Naive thymus-derived CD4-positive, alpha-beta T cell (primary cell): Measurements from ENCODE around the gene PCNX2. TPM values are rescaled to one million over a fixed set of nuclear protein-coding genes. Genes with fewer than 3 reads are reported as not detected.

Source experiments
- ATAC-seq: fragments of 150-1000 bp; cut with Tn5 transposase; 2 replicates; pipeline ENCODE4 v1.10.0; 2021; ENCODE audit warnings: mild to moderate bottlenecking, moderate library complexity
- CTCF ChIA-PET: fragments of 350-600 bp; sonication (Branson Sonifier 250); formaldehyde crosslinking; loops from one replicate; lab custom pipeline; 2021; ENCODE audit warnings: antibody characterized with exemption; lab: Charles Lee
- POLR2A ChIA-PET: fragments of 350-600 bp; sonication (Branson Sonifier 250); formaldehyde crosslinking; loops from one replicate; lab custom pipeline; 2021; ENCODE audit warnings: antibody characterized with exemption, inconsistent platforms; lab: Charles Lee
- DNase-seq, 9 donors: peaks; one replicate each; pipeline versions ENCODE4 v3.0.0 to v3.0.0-alpha.2; 2020 to 2022; ENCODE audit warnings: mixed read lengths in 1 of 9
- H3K27ac ChIP-seq: one replicate; pipeline ENCODE4 v1.7.0; 2013; ENCODE audit warnings: mild to moderate bottlenecking, low read depth, low read length, moderate library complexity
- H3K27me3 ChIP-seq, 2 donors: one replicate each; pipeline ENCODE4 v1.7.0; 2013; ENCODE audit warnings: low read length in 2 of 2, mild to moderate bottlenecking in 2 of 2, moderate library complexity in 2 of 2; ENCODE audit not compliant: control insufficient read depth in 2 of 2, insufficient read depth in 2 of 2
- H3K36me3 ChIP-seq, 3 experiments: 1 replicate in 2 of 3; 2 replicates in 1 of 3; pipeline ENCODE4 v1.7.0; 2013; ENCODE audit warnings: low read length in 3 of 3, mild to moderate bottlenecking in 3 of 3, moderate library complexity in 1 of 3; ENCODE audit not compliant: insufficient read depth in 3 of 3, control insufficient read depth in 2 of 3
- H3K4me1 ChIP-seq, 2 donors: one replicate each; pipeline ENCODE4 v1.7.0; 2013; ENCODE audit warnings: low read length in 2 of 2, mild to moderate bottlenecking in 2 of 2, moderate library complexity in 1 of 2; ENCODE audit not compliant: control insufficient read depth in 2 of 2, insufficient read depth in 2 of 2
- H3K4me3 ChIP-seq: 2 replicates; pipeline ENCODE4 v1.7.0; 2013; ENCODE audit warnings: mild to moderate bottlenecking, low read length
- H3K9me3 ChIP-seq, 3 experiments: 1 replicate in 2 of 3; 2 replicates in 1 of 3; pipeline ENCODE4 v1.7.0; 2013; ENCODE audit warnings: low read length in 3 of 3; ENCODE audit not compliant: control insufficient read depth in 2 of 3
- H3K27ac Mint-ChIP-seq, 9 donors: one replicate each; pipeline ENCODE4 v1.8.0; 2020 to 2022; ENCODE audit warnings: mixed read lengths in 9 of 9, mild to moderate bottlenecking in 8 of 9, moderate library complexity in 5 of 9, inconsistent platforms in 2 of 9
- H3K27me3 Mint-ChIP-seq, 5 donors: one replicate each; pipeline ENCODE4 v1.8.0; 2021 to 2022; ENCODE audit warnings: mixed read lengths in 5 of 5, mild to moderate bottlenecking in 1 of 5
- H3K36me3 Mint-ChIP-seq, 5 donors: one replicate each; pipeline ENCODE4 v1.8.0; 2020 to 2022; ENCODE audit warnings: mixed read lengths in 5 of 5, mild to moderate bottlenecking in 3 of 5, inconsistent platforms in 1 of 5
- H3K4me1 Mint-ChIP-seq, 7 donors: one replicate each; pipeline ENCODE4 v1.8.0; 2020 to 2022; ENCODE audit warnings: mixed read lengths in 7 of 7, mild to moderate bottlenecking in 3 of 7, inconsistent platforms in 1 of 7
- H3K4me3 Mint-ChIP-seq, 10 donors: one replicate each; pipeline ENCODE4 v1.8.0; 2020 to 2022; ENCODE audit warnings: mild to moderate bottlenecking in 10 of 10, mixed read lengths in 10 of 10, moderate library complexity in 6 of 10, inconsistent platforms in 2 of 10
- H3K9me3 Mint-ChIP-seq, 11 donors: one replicate each; pipeline ENCODE4 v1.8.0; 2020 to 2022; ENCODE audit warnings: mixed read lengths in 11 of 11, mild to moderate bottlenecking in 4 of 11, inconsistent platforms in 1 of 11, moderate library complexity in 1 of 11
- intact Hi-C, 2 donors: fragments of 100-400 bp; cut with micrococcal nuclease; formaldehyde crosslinking; loops; one replicate each; pipeline ENCODE4 v1.15.1; 2023
- polyA plus RNA-seq, 2 donors: library from polyadenylated mRNA; unstranded; fragments of 300-500 nt; fragmentation: Illumina TruSeq; gene quantifications; one replicate each; pipeline ENCODE4 v1.2.3, GENCODE V29; 2021
- total RNA-seq, 6 experiments: library from RNA in 5 of 6; stranded (reverse) in 5 of 6; gene quantifications; 1 replicate in 5 of 6; 2 replicates in 1 of 6; pipeline ENCODE4 v1.2.3 and lab custom pipeline; 2021 to 2026

The PCNX2 gene, protein sequence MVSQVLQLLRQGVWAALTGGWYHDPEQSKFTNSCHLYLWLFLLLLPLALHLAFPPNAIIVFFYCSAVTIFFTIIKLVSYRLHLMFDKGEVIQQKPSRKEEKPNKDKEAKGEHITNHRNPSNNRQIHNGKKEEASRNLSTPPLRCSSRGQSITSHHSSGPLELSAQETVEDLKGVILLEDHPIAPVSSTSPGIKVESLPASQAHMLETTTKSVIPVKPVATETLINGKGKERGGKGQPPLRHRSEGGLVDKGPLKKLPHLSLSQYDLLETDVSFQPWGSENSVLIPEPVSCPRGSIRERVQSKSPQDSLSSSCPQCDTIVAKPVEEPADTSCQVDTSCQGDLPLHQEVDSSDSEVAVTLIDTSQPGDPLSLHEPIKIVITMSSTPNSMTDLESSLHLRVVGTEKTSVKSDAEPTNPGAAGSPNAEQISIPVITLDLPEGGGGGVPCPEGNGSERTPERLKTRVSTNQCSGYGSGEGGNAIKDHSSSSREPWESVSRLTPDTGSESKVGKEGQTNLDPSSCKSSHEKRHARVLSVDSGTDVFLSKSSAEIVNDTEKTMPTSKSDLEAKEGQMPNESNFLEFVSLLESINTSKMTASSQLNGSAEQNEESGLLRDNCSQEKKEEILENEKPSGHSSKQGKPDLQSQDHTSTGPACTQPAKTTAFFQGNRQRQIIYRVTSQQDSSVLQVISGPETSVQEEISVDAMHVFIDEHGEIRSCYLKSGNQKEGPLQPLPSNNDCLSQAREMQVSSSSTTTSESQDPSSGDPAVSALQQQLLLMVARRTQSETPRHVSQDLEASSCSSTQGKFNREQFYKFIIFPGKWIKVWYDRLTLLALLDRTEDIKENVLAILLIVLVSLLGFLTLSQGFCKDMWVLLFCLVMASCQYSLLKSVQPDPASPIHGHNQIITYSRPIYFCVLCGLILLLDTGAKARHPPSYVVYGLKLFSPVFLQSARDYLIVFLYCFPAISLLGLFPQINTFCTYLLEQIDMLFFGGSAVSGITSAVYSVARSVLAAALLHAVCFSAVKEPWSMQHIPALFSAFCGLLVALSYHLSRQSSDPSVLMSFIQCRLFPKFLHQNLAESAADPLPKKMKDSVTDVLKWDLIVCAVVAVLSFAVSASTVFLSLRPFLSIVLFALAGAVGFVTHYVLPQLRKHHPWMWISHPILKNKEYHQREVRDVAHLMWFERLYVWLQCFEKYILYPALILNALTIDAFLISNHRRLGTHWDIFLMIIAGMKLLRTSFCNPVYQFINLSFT (N-terminal part only)
- 10 to 100 TPM; 43.0 to 61.8 (median 46.8) TPM for total RNA-seq
- polyA plus RNA-seq: 1 to 10 TPM; 4.1 to 5.3 TPM
- 89.1 reads per million, percentile 82 among the genes with 10 or more reads in this experiment for total RNA-seq (lab: John Stamatoyannopoulos, UW)

- intact Hi-C loops: loop anchor here (1.0 kb wide), 2 partner anchors 13 to 32 kb away; partner anchors contain the start of gene MAP3K21 (in 2 of the 2)
- Mint-ChIP-seq H3K4me1 (peaks cover 17 to 33% (median 30%) of the 10 kb centered on the region in 7 donors), H3K9me3 (no peaks in the 10 kb centered on the region), H3K27me3 (peaks cover 0 to 2% (median 0%) of the 10 kb centered on the region in 5 donors), H3K36me3 (peaks cover 0 to 10% (median 0%) of the 10 kb centered on the region in 5 donors), H3K4me3 (peak within 1 kb of the TSS; percentile 79 to 97 (median 91)), H3K27ac (peak within 1 kb of the TSS; percentile 51 to 91 (median 86))
- DNase-seq: peak; percentile 25 to 69 (median 53)
- peak; percentile 87 for ATAC-seq
- peak within 1 kb of the TSS; percentile 78 for H3K4me3 ChIP-seq
- H3K36me3 ChIP-seq: no peaks in the 10 kb centered on the region
- H3K4me1 ChIP-seq: peaks cover 7 to 8% of the 10 kb centered on the region in 2 donors
- no peaks in the 10 kb centered on the region for H3K9me3 ChIP-seq
- no peaks in the 10 kb centered on the region for H3K27me3 ChIP-seq
- CTCF ChIA-PET: no interaction called here
- peak within 1 kb of the TSS; percentile 55 for H3K27ac ChIP-seq
- POLR2A ChIA-PET: no interaction called here
Observed at GRCh38 chr1:233295237-233295974, at the start of gene PCNX2. Gene PCNX2 (minus strand): TSS chr1:233295725. CDS start chr1:233295478, 247 bp downstream.

GRCh38 chr1:233343262-233343661 lies 47.7 kb upstream of the PCNX2 start:
- no peaks in the 10 kb centered on the region for H3K36me3 ChIP-seq
- Mint-ChIP-seq H3K36me3 (peaks cover 0 to 4% (median 0%) of the 10 kb centered on the region in 5 donors), H3K27ac (no peak overlapping the region), H3K27me3 (peaks cover 27 to 51% (median 41%) of the 10 kb centered on the region in 5 donors), H3K4me1 (no peaks in the 10 kb centered on the region), H3K4me3 (no peak overlapping the region), H3K9me3 (peaks cover 0 to 5% (median 0%) of the 10 kb centered on the region in 11 donors)
- no peak for ATAC-seq
- H3K27ac ChIP-seq: no peak overlapping the region
- ChIA-PET CTCF (no interaction called here), POLR2A (no interaction called here)
- H3K27me3 ChIP-seq: no peaks in the 10 kb centered on the region
- no peak overlapping the region for H3K4me3 ChIP-seq
- intact Hi-C loops: no loop called here
- no peak for DNase-seq
- no peaks in the 10 kb centered on the region for H3K4me1 ChIP-seq
- no peaks in the 10 kb centered on the region for H3K9me3 ChIP-seq

DNA sequence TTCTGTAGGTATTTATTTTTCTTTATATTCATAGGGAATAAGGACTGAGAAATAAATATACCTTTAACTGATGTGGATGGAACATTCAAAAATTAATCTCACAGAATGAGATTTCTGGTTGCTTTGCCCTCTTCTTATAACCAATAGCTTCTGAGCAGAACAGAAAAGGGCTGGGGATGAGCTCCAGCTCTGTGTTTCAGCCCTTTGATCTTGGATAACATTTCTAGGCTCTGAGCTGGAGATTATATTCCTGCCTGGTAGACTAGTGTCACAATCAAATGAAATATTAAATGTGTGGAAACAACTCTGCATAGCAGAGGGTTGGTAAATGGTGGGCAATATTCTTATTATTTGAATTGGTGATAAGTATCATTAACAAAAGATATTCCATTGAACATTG lies 46.6 kb upstream of the PCNX2 start:
- intact Hi-C loops: no loop called here
- peaks cover 0 to 2% (median 0%) of the 10 kb centered on the region in 7 donors for H3K4me1 Mint-ChIP-seq
- no peak overlapping the region for H3K4me3 Mint-ChIP-seq
- H3K4me1 ChIP-seq: no peaks in the 10 kb centered on the region
- peaks cover 0 to 5% (median 0%) of the 10 kb centered on the region in 11 donors for H3K9me3 Mint-ChIP-seq
- no peaks in the 10 kb centered on the region for H3K27me3 ChIP-seq
- ATAC-seq (no peak), DNase-seq (no peak)
- H3K36me3 Mint-ChIP-seq: peaks cover 0 to 4% (median 0%) of the 10 kb centered on the region in 5 donors
- H3K27ac ChIP-seq: no peak overlapping the region
- POLR2A ChIA-PET: no interaction called here
- no peaks in the 10 kb centered on the region for H3K36me3 ChIP-seq
- CTCF ChIA-PET: no interaction called here
- no peaks in the 10 kb centered on the region for H3K9me3 ChIP-seq
- H3K27ac Mint-ChIP-seq: no peak overlapping the region
- peaks cover 33 to 62% (median 49%) of the 10 kb centered on the region in 5 donors for H3K27me3 Mint-ChIP-seq
- no peak overlapping the region for H3K4me3 ChIP-seq

- no peaks in the 10 kb centered on the region for H3K4me1 ChIP-seq
- H3K4me3 ChIP-seq: no peak overlapping the region
- peaks cover 0 to 5% (median 0%) of the 10 kb centered on the region in 11 donors for H3K9me3 Mint-ChIP-seq
- ChIA-PET CTCF (no interaction called here), POLR2A (no interaction called here)
- peaks cover 41 to 71% (median 57%) of the 10 kb centered on the region in 5 donors for H3K27me3 Mint-ChIP-seq
- no peak for DNase-seq
- intact Hi-C loops: no loop called here
- peaks cover 0 to 2% (median 0%) of the 10 kb centered on the region in 7 donors for H3K4me1 Mint-ChIP-seq
- H3K4me3 Mint-ChIP-seq: no peak overlapping the region
- no peak overlapping the region for H3K27ac ChIP-seq
- no peaks in the 10 kb centered on the region for H3K9me3 ChIP-seq
- peaks cover 0 to 4% (median 0%) of the 10 kb centered on the region in 5 donors for H3K36me3 Mint-ChIP-seq
- H3K27ac Mint-ChIP-seq: no peak overlapping the region
- H3K27me3 ChIP-seq: no peaks in the 10 kb centered on the region
- H3K36me3 ChIP-seq: no peaks in the 10 kb centered on the region
- no peak for ATAC-seq
Observed at GRCh38 chr1:233340966-233341516, 45.5 kb upstream of the PCNX2 start.

DNA sequence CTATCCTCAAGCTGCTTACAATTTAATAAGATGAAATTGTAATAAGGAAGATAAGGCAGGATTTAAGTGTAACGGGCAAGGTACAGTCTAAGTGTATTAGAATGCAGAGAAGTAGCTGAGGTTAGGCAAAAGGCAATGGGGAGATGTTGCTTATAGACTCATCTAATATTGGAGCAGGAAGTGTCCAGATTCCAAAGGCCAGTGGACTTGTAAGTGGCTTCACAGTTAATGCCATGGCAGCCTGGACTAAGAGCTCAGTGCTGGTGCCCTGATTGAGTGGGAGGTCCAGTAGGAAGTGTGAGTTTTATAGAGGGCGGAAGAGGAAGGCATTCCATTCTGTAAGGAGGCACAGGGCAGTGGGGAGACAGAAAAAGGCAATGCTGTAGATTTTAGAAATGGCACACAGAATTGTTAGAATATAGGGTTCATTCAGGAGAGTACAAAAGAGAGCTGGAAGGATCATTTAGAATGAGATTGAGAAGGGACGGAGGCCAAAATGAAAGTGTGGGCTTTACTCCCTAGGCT lies 44.6 kb upstream of the PCNX2 start:
- Histone ChIP-seq H3K9me3 (no peaks in the 10 kb centered on the region), H3K27me3 (no peaks in the 10 kb centered on the region), H3K27ac (no peak overlapping the region), H3K4me1 (no peaks in the 10 kb centered on the region), H3K36me3 (no peaks in the 10 kb centered on the region), H3K4me3 (no peak overlapping the region)
- peaks cover 0 to 2% (median 0%) of the 10 kb centered on the region in 7 donors for H3K4me1 Mint-ChIP-seq
- ATAC-seq (no peak), DNase-seq (no peak)
- H3K27ac Mint-ChIP-seq: no peak overlapping the region
- H3K27me3 Mint-ChIP-seq: peaks cover 41 to 71% (median 57%) of the 10 kb centered on the region in 5 donors
- no peak overlapping the region for H3K4me3 Mint-ChIP-seq
- CTCF ChIA-PET: no interaction called here
- peaks cover 0 to 4% (median 0%) of the 10 kb centered on the region in 5 donors for H3K36me3 Mint-ChIP-seq
- intact Hi-C loops: no loop called here
- H3K9me3 Mint-ChIP-seq: peaks cover 0 to 5% (median 0%) of the 10 kb centered on the region in 11 donors
- POLR2A ChIA-PET: no interaction called here
